GM19438 (cell line): ENCODE results near the gene NPTX2.
"Not testable (repeated sequence)": the region's sequence is repeated elsewhere in the genome, so short reads cannot be mapped to it uniquely, and the experiment has no call there.

Experiments
- ATAC-seq: cut with Tn5 transposase; IDR thresholded peaks from one replicate; pipeline ENCODE4 v1.9.1; 2021; ENCODE audit warnings: low read depth; ENCODE audit not compliant: unreplicated experiment

The NPTX2 gene

GRCh38 chr7:98617051-98617959 lies at the start of gene NPTX2:
NPTX2 (plus strand) TSS chr7:98617285; CDS start chr7:98617462, 177 bp downstream.
- ATAC-seq, result no peak

- no peak for ATAC-seq
These were observed 49.1 kb upstream of the NPTX2 start for GRCh38 chr7:98567991-98568390.

GRCh38 chr7:98568891-98569290 lies 48.2 kb upstream of the NPTX2 start:
- no peak for ATAC-seq

- ATAC-seq, result no peak
These were observed 47.3 kb upstream of the NPTX2 start for GRCh38 chr7:98569691-98570337.

GRCh38 chr7:98571006-98571405 lies 46.1 kb upstream of the NPTX2 start:
- no peak for ATAC-seq

GRCh38 chr7:98571986-98572385 lies 45.1 kb upstream of the NPTX2 start:
- ATAC-seq, result no peak

GRCh38 chr7:98572716-98573115 lies 44.4 kb upstream of the NPTX2 start:
- ATAC-seq, result not testable (repeated sequence)

GRCh38 chr7:98573816-98574215 lies 43.3 kb upstream of the NPTX2 start:
- no peak for ATAC-seq

- no peak for ATAC-seq
These were observed 41.2 kb upstream of the NPTX2 start for GRCh38 chr7:98575878-98576277.

- ATAC-seq, result no peak
These were observed 32.3 kb upstream of the NPTX2 start for GRCh38 chr7:98584830-98585229.

GRCh38 chr7:98591926-98592325 lies 25.2 kb upstream of the NPTX2 start:
- no peak for ATAC-seq

GRCh38 chr7:98594348-98594747 lies 22.7 kb upstream of the NPTX2 start:
- ATAC-seq, result no peak

GRCh38 chr7:98594787-98595186 lies 22.3 kb upstream of the NPTX2 start:
- ATAC-seq, result no peak

- no peak for ATAC-seq
These were observed 18.1 kb upstream of the NPTX2 start for GRCh38 chr7:98598846-98599615.

GRCh38 chr7:98599886-98600285 lies 17.2 kb upstream of the NPTX2 start:
- ATAC-seq, result no peak

- no peak for ATAC-seq
These were observed 14.2 kb upstream of the NPTX2 start for GRCh38 chr7:98602755-98603398.

GRCh38 chr7:98603399-98603788 lies 13.7 kb upstream of the NPTX2 start:
- ATAC-seq, result no peak

GRCh38 chr7:98613601-98614425 lies 3.3 kb upstream of the NPTX2 start:
- no peak for ATAC-seq

- no peak for ATAC-seq
These were observed 569 bp upstream of the NPTX2 start for GRCh38 chr7:98616381-98617050.
